ENCODE measurements around the gene TLL2.
A peak's percentile ranks its signal among the peaks of the same experiment; 100 is the strongest.

TLL2 gene

DNA sequence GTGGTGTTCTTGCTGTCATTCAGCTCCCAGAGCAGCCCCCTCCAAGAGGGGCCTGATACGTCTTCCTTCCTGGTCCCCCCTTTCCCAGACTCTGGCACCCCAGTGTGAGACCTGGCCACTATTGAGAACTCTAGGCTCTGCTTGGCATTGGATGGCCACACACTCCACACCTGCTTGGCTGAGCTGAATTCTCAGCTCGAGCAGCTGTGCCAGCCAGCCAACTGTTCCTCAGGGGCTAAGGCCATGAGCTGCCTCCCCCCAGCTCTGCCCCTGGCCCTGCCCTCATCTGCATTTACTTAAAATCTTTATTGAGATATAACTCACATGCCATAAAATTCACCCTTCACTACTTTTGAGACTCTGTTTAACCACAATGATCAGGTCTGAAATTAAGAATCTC is 6.7 kb downstream of the TLL2 start:
- DNase-seq (ENCODE audit: low read depth in 2 of 2): no peak

DNA sequence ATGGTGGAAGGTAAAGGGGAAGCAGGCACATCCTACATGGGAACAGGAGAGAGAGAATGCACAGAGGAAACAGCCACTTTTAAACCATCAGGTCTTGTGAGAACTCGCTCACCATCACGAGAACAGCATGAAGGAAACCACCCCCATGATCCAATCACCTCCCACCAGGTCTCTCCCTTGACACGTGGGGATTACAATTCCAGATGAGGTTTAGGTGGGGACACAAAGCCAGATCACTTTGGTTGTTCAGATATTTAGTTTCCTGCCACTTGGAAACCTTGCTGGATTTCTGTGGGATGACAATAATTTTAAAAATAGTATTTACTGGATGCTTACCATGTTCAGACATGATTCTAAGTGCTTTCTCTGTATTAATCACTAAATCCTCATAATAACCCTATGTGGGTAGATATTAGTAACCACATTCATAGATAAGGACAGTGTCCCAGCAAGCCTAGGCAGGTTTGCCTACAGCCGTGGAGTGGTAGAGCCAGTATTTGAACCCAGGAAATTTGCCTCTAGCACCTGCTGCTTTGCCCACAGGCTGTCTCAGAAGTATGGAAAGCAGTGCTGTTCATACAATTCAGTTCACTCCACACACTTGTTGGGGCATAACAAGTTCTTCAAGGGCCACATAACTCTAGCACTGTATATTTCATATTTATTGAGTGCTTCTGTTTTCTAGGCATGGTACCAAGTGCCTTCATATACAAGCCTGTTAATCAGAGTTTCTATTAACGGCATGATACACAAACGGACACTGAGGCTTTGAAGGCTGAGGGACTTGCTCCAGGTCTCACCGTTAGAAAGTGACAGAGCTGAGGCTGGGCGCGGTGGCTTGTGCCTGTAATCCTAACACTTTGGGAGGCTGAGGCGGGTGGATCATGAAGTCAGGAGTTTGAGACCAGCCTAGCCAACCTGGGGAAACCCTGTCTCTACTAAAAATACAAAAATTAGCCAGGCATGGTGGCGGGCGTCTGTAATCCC is 8.3 kb downstream of the TLL2 start:
- no peak for DNase-seq (ENCODE audit: low read depth in 2 of 2)

DNA sequence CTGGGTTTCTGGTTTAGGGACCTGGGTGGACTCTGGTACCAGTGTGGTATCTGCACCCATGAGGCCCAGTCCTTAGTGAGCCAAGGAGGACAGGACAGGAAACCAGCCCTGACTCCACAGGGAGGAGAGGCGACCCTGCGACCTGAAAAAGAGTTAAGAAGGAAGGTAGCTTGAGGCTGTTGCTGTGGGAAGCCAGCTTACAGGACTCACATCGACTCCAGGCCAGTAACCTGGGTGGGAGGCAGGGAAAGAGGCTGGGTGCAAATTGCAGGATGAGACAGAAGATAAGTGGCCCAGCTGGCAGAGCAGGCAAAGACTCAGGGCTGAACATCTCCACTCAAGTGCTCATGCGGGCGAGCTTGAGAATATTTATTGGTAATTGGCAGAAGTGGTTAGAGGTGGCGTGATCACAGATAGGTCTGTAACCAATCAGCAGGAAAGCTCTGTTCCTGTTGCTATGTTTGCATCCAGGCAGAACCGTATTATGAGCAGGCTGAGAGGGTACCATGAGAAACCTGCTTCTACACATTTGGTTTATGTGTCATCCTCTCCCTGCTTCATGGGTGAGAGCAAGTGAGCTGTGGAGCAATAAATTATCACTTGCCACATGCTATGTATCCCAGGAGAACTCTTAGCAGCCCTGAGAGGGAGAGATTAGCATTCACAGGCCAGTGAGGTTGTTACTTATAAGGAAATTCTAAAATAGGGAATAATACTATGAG is 11.0 kb downstream of the TLL2 start:
- DNase-seq (ENCODE audit: low read depth in 2 of 2): no peak

DNA sequence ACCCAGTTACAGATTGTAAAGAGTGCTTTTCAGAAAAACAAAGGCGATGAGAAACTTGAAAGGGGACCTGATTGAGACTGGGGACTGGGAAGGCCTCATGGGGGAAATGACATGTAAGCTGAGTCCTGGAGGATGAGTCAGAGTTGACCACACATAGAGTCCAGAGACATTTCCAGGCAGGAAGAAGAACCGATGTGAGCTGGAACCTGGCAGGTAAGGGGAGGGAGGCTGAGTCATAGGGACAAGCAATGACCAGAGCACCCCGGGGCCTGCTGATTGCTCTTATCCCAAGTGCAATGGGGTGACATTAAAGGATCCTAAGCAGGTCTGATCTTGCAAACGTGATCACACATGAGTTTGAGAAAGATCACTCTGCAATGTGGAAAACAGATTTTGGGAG is 11.7 kb downstream of the TLL2 start:
- no peak for DNase-seq (ENCODE audit: low read depth in 2 of 2)

DNA sequence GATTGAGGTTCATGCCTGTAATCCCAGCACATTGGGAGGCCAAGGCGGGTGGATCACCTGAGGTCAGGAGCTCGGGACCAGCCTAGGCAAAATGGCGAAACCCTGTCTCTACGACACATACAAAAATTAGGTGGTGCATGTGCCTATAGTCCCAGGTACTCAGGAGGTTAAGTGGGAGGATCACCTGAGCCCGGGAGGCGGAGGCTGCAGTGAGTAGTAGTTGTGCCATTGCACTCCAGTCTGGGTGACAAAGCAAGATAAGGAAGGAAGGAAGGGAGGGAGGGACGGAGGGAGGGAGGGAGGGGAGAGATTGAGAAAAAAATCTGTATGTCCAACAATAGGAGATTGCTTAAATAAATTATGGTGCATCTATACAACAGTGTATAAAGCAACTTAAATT is 13.2 kb downstream of the TLL2 start:
- DNase-seq (ENCODE audit: low read depth in 2 of 2): no peak

DNA sequence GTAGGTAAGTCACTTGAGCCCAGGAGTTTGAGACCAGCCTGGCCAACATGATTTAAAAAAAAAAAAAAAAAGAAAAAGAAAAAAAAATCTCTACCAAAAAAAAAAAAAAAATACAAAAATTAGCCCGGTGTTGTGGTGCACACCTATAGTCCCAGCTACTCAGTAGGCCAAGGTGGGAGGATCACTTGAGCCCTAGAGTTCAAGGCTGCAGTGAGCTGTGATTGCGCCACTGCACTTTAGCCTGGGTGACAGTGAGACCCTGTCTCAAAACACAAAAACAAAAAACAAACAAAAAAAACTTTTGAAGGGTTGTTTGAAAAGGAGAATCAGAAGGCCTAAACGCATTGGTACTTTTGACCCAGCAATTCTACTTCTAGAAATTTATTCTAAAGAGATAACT is 13.7 kb downstream of the TLL2 start:
- no peak for DNase-seq (ENCODE audit: low read depth in 2 of 2)

DNA sequence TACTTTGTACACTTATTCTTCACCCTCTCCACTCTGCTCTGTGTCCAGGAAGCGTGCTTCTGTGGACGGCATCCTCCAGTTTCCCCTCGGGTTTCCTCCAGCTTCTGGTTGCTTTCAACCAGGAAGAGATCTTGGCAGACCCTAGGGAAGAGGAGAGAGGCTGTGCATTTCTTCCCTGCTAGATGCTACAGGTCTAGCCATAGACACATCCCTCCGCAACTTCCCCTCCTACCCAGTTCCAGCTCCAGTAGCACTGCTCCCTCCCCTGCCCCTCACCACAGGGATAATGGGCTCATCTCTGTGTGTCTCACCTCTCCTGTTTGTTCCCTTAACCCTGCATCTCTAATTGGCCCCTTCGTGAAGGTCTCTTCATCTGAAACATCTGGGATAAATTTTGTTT is 16.3 kb downstream of the TLL2 start:
- no peak for DNase-seq (ENCODE audit: low read depth in 2 of 2)

DNA sequence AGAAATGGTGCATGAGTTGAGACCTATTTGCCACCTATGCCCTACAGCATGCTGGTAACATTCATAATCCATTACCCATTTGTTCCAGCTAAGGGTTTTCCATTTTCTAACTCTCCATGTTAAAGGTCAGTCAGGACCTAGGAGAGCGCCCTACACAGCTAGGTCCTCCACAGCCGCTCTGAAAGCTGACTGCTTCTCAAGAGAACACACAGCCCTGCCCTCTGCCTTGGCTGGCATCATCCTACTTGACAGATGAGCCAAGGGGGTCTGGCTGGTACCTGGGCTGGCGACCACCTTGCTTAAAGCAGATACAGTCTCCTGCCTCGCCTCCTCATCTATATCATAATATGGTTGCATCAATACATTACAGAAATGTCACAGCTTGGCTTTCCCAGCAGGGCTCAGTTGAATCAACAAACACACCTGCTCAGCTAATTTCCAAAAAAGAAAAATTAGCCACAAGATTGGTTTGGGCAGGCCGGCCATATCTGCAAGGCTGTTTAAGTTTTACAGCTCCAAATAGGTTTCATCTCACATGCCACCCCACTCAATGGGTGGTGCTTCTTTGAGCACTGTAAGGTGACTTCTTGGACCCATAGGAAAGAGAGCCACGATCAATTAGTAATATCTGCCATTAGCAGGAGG is 17.3 kb downstream of the TLL2 start:
- DNase-seq (ENCODE audit: low read depth in 2 of 2): no peak

DNA sequence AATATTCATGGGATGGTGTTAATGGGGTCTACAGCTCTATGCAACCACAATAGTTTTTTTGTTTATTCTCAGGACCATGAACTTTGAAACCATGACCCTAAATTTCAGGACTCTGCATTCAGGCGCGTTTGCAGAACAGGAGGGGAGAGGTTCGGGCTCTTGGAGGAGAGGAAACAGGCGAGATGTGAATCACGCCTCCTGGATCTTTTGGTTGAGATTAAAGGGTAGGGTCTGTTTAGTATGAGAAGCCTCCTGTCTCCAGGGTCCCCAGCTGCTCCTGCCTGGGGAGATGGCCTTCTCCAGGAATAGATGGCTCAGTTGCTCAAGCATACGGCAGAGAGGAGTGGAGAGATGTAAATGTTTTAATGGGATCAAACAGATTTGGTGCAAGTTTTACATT is 18.2 kb downstream of the TLL2 start:
- DNase-seq (ENCODE audit: low read depth in 2 of 2): no peak

DNA sequence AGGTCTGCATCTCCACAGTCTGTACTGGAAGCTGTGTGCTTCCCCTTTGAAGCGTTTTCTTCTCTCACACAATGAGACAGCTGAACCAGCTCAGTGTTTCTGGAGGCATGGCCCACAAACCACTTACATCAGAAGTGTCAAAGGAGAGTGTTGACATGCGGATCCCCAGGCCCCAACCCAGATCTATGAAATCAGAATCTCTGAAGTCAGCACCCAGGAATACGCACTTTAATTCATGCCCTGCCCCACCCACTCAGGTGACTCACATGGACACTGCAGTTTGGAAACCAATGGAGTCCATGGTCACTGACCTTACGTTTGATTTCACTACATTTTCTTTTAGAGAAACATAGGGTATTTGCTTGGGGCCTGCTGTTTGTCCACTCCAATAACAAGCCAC is 19.0 kb downstream of the TLL2 start:
- DNase-seq (ENCODE audit: low read depth in 2 of 2): no peak

DNA sequence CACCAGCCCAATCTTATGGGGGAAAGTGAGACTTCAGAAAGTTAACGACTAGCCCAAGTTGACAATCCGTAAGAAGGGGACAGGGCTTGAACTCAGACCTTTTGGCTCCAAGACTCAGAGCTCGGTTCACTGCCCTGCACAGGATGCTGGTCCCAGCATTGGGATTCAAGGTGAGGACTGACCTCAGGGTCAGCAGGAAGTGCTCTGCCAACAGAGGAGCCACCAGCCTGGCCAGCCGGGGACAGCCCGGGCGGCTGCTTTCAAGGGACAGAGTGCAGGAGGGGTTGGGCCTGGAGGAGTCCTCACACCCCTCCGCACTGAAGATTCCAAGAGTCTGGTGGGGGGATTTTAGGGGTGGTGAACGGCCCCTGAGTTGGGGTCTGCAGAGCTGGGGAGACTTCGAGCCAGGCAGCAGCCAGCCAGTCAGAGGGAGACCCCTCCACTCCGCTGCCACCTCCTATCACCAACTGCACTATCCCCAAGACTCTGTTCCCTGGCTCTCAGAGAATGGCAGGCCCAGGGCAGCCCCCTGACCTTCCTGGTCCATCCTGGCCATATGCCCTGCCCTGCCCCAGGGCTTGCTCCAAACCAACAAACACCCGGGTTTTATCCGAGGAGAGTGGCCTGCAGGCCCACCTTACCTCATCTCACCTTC is 19.7 kb downstream of the TLL2 start:
- DNase-seq (ENCODE audit: low read depth in 2 of 2): no peak

DNA sequence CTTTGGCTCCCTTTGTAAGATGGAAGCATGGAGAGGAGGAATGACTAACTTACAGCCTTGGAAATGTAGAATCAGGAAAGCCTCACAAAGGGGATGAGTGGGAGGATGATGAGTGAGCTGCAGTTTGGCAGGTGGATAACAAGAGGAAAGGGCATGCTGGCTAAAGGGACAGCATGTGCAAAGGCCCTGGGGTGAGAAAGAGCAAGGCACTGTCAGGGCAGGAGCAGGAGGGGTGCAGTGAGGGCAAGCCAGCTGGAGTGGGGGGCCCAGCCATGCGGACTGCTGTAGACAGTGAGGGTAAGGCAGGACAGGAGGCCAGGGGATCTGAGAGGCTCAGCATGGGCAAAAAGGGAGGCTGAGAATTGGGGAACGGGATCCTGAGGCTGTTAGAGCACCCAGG is 20.5 kb downstream of the TLL2 start:
- DNase-seq (ENCODE audit: low read depth in 2 of 2): no peak

DNA sequence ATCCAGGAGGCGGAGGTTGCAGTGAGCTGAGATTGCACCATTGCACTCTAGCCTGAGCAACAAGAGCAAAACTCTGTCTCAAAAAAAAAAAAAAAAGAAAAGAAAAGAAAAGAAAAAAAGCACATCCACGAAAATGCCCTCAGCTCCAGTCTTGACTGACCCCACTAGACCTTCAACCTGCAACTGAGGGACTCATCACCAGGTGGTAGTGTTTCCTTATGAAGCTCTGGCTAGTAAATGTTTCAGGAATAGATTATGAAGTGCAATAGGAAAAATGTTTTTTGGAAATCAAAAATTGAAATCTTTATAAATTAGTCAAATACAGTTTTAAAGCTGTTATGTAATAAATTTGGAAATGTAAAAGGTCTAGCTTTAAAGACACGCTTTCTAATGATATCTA is 22.4 kb downstream of the TLL2 start:
- DNase-seq (ENCODE audit: low read depth in 2 of 2): no peak

DNA sequence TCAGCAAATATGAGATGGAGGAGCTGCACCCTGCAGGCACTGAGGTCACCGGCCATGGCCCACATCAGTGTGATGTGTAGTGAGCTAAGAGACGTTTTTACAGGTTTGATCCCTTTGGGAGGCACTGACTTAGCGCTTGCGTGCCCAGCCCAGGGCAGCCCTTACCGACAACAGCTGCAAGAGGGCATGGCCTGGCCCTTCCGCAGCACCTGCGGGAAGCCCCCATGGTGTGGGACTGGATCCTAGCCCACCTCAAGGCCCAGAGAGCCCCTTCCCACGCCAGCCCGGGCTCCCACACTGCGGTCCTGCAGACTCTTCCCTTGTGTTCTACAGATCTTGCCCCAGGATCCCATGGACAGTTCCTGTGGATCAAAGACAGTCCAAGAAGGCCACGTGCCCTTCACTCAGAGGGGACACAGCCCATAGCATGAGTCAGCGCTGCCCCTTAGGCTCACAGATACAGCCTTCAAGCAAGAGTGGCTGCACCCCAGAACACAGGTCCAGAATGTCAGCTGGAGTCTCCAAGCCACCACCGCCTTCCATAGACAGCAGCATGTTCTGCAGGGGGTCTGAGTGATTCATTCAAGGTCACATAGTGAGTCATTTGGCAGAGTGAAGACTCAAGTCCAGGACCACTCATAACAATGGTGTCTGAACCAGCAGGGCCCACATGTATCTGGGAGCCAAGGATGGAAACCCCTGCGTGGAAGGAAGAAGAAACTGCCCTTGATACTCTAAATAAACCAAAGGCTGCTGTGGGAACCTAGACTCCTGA is 25.4 kb downstream of the TLL2 start:
- no peak for DNase-seq (ENCODE audit: low read depth in 2 of 2)

DNA sequence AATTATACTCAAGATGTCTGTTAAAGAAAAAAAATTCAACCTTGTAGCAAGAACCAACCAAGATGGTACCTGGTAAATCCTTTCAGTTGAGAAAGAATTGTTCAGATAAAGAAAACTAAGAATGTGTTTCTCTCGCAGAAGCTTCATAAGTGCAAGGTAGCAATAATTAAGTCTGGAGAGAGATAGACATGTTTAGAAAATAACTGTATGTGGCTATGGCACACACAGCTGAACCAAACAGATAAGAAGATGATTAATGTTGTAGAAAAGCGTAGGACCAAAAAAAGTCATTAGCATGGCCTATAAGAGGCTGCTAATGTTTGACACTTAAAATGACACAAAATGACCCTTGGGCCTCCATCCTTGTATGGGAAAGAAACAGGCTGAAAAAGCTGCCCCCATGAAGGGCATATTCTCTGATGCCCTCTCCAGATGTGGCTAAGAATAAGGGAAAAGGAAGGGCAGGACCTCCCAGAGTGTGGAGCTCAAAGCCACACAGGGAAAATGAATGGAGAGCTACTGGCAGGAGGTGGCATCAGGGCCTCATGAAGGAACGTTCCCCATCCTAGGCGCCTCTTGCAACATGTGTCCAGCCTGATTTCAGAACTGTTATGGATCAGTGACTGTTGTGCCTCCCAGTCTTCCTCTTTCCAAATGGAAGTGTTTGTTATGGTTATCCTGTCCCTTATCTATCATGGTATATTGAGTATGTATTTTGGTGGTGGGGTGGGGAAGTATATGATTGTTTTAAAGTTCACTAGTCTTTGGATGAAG is 30.7 kb downstream of the TLL2 start:
- no peak for DNase-seq (ENCODE audit: low read depth in 2 of 2)

DNA sequence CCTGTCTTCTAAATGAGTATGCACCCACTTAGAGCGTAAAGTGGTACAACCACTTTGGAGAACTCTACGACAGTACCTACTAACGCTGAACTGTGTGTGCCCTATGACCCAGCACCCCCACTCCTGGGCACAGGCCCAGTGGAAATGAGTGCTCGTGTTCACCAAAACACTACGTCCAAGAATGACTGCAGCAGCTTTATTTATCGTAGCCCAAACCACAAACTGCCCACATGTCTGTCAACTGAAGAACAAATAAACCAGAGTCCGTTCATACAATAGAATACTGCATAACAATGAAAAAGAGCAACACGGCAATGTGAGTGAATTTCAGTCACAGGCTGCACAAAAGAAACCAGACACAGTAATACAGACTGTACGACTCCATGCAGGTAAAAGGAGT is 35.4 kb downstream of the TLL2 start:
- DNase-seq (ENCODE audit: low read depth in 2 of 2): no peak

DNA sequence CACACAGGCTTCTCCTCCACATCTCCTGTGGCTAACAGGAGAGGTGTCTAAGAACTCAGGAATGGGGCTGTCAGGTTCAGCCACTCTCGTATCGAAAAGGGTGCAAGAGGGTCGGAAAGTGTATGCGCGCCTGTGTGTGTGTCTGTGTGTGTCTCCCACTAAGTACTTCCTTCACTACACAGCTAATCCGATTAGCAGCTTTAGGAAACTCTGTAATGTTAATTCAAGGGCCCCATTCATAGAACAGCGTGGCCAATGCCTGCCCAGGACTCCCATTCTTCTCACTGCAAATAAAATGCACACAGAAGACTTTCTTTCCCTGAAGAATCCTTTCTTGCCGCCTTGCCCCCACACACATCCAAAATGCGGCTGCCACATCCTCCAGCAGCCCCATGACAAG is 39.9 kb downstream of the TLL2 start:
- no peak for DNase-seq (ENCODE audit: low read depth in 2 of 2)

DNA sequence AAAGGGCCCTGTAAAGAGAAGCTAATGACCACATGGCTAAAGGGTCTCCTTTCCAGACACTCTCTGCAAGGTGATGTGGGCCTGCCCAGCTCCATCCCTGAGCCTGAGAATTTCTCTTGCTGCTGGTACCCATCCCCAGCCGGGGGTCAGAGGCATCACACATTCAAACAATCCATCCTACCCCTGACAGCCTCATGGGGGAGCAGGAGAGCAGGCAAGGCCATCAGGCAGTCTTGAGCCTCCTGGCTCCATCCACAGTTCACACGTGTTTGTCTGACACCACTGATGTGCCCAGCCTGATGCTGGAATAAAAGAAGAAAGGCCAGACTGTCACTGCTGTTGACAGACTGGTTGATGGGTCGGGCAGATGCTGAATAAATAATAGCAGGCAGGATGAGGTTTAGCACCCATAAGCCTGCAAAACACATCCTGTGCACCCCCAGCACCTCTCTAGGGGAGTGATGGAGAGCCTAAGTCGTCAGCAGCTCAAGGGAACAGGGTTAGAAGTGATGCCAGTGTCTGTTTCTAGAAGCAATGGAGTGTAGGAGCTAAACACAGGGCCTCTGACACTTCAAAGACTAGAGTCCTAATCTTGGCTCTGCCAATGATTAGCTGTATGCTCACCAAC is 43.5 kb downstream of the TLL2 start:
- DNase-seq (ENCODE audit: low read depth in 2 of 2): peak; percentile 2 to 26

DNA sequence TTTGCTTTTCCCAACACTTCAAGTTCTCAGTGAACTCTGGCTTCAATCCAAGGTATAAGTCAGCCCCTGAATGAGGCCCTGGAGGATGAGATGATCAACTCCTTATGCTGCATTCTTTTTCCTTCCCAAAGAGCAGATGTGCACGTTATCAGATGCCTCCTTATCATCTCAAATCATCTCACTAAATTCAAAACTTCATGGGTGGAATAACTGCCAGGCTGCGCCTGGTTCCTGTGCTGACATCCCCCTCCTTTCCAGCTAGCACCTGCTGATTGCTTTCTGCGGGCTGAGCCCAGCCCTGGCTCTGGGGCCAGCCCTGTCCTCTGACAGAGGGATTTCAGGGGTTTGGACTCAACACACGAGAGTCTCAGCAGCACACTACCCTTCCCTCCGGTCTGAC is 44.9 kb downstream of the TLL2 start:
- DNase-seq (ENCODE audit: low read depth in 2 of 2): no peak

DNA sequence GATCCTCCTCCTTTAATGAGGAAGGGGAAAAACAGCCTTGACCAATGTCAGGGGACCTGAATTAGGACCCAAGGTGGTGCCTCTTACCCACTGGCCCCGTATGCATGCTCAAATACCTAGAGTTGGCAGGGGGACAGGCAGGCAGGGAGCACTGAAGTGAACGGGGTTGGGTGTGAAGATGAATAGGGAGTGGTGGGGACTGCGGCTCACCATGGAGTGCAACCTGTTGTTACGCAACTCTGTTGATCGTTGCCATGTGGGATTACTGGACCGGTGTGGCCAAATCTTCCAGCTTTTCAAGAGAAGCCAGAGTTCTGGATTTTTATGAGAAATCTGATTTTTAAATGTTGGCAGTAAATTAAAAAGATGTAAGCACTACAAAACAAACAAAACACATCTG is 48.1 kb downstream of the TLL2 start:
- no peak for DNase-seq (ENCODE audit: low read depth in 2 of 2)

Data from stimulated activated CD4-positive, alpha-beta T cell treated with anti-CD3 and anti-CD28 coated beads, Interleukin-15, amount 100 ng/mL, for 48 hours (primary cell).